ENCODE measurements around the gene SLC25A51.

SLC25A51 gene

DNA sequence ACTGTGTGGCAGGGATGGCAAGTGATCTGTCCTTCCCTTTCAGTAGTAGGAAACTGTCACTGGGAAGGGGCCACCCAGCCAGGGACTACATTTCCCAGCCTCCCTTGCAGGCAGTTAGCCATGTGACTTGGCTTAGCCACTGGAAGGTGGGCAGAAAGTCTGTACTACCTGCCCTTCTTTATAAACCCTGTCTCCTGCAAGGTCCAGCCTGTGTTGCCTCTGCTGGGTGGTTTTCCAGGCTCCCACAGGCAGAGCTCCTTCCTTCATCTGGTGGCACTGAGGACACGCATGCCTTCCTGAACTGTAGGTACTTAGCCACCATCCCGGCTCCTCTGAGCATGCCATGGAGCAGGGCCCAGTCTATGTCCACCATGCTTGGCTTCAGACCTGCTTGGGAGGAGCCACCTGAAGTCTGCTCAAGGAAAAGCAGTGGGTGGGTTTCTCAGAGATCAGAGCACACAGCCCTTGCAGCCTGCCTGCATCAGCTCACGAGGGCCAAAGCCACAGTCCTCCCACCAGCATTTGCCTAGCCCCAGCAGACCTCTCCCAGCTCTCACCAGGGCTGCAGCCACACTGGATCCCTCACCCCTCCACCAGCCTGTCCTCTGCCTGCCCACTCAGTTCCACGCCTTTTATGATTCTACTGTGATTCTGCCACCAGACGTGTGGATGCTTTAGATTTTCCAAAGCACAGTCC is 16.7 kb upstream of the SLC25A51 start:
- Histone ChIP-seq H3K9me3 (ENCODE audit: control insufficient read depth in 1 of 2, low read length in 2 of 2) (no peaks in the 10 kb centered on the region), H3K27me3 (ENCODE audit: control insufficient read depth in 1 of 2, insufficient read depth in 2 of 2, low read length in 2 of 2) (no peaks in the 10 kb centered on the region), H3K4me1 (ENCODE audit: control insufficient read depth in 1 of 2, insufficient read depth in 2 of 2, low read length in 2 of 2) (peaks cover 10 to 13% of the 10 kb centered on the region in 2 donors), H3K9ac (ENCODE audit: low read depth in 1 of 2, low read length in 2 of 2) (no peak overlapping the region), H3K27ac (ENCODE audit: low read depth, low read length) (no peak overlapping the region), H3K36me3 (ENCODE audit: control insufficient read depth in 1 of 2, insufficient read depth in 2 of 2, low read length in 2 of 2) (peaks cover 4 to 23% of the 10 kb centered on the region in 2 donors), H3K4me3 (ENCODE audit: low read depth in 1 of 2, low read length in 2 of 2) (no peak overlapping the region)

DNA sequence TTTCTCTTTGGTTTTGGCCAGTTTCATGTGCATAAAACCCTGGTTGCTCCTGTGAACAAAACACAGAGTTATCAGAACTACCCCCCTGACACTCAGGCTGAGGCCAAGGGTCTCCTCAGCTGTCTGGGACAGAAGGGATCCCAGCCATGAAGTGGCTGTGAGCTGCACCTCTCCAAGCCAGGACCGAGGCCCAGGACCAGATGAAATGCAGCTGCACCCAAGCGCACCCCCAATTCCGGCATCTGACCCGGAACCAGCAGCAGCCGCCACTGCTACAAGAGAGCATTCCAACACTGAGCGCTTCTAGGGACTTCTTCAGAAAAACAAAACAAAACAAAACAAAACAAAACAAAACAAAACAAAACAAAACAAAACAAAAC is 16.0 kb upstream of the SLC25A51 start:
- peaks cover 4 to 23% of the 10 kb centered on the region in 2 donors for H3K36me3 ChIP-seq (ENCODE audit: control insufficient read depth in 1 of 2, insufficient read depth in 2 of 2, low read length in 2 of 2)
- peaks cover 10 to 13% of the 10 kb centered on the region in 2 donors for H3K4me1 ChIP-seq (ENCODE audit: control insufficient read depth in 1 of 2, insufficient read depth in 2 of 2, low read length in 2 of 2)
- H3K27ac ChIP-seq (ENCODE audit: low read depth, low read length) = no peak overlapping the region
- no peak overlapping the region for H3K4me3 ChIP-seq (ENCODE audit: low read depth in 1 of 2, low read length in 2 of 2)
- H3K9me3 ChIP-seq (ENCODE audit: control insufficient read depth in 1 of 2, low read length in 2 of 2) = no peaks in the 10 kb centered on the region
- H3K9ac ChIP-seq (ENCODE audit: low read depth in 1 of 2, low read length in 2 of 2) = no peak overlapping the region
- no peaks in the 10 kb centered on the region for H3K27me3 ChIP-seq (ENCODE audit: control insufficient read depth in 1 of 2, insufficient read depth in 2 of 2, low read length in 2 of 2)

DNA sequence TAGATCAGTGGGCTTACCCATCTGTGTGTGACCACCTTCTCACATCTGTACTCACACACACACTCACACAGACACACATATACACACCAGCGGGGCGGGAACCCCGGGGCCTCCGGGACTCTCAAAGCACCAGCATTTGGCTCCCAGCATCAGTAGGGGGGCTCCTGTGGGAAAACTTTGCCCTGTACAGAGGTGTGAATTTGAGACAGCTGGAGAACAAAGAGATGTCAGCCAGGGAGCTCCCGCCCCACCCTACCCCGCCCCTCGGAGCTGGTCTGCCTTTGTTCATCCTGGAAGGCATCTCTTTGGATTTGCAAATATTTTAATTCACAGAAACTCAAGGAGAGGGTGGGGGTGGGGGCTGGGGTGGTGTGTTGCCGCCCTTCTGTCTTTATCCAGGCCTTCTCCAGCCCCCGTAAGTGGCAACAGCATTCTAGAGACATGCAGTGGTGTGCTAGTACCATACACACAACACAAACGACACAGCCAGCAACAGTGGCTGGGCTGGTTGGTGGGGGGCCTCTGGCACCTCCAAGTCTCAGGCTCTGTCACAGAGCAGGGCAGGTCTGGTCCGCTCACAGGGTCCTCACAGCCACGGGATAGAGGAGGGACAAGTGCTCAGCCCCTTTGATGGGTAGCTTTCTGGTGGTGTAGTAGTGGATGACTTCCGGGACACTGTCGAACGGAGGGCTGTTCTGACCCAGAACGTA is 15.5 kb upstream of the SLC25A51 start:
- no peak overlapping the region for H3K4me3 ChIP-seq (ENCODE audit: low read depth in 1 of 2, low read length in 2 of 2)
- no peak overlapping the region for H3K9ac ChIP-seq (ENCODE audit: low read depth in 1 of 2, low read length in 2 of 2)
- H3K27me3 ChIP-seq (ENCODE audit: control insufficient read depth in 1 of 2, insufficient read depth in 2 of 2, low read length in 2 of 2) = no peaks in the 10 kb centered on the region
- H3K4me1 ChIP-seq (ENCODE audit: control insufficient read depth in 1 of 2, insufficient read depth in 2 of 2, low read length in 2 of 2) = peaks cover 10% of the 10 kb centered on the region in 2 donors
- no peak overlapping the region for H3K27ac ChIP-seq (ENCODE audit: low read depth, low read length)
- H3K9me3 ChIP-seq (ENCODE audit: control insufficient read depth in 1 of 2, low read length in 2 of 2) = no peaks in the 10 kb centered on the region
- peaks cover 4 to 23% of the 10 kb centered on the region in 2 donors for H3K36me3 ChIP-seq (ENCODE audit: control insufficient read depth in 1 of 2, insufficient read depth in 2 of 2, low read length in 2 of 2)

DNA sequence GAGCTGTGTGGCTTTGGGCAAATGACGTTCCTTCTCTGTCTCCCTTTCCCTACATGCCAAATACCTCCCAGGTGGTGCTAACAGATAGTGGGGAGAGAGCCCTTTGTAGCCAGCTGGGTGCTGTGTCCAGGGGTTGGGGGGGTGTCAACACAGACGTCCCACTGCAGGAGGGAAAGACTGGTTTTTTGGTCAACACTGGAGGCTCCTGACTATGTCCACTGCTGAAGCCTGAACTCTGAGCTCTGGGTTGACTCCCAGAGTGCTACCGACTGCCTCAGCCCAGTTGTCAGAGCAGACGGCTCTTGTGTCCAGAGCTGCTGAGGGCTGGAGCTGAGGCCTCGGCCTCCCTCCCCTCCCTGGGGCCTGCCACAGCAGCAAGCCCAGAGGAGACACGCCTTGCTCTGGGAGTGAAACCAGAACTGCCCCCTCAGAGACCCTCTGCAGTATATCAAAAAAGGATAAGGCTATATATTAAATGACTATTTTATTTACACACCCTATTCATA is 14.8 kb upstream of the SLC25A51 start:
- Histone ChIP-seq H3K27me3 (ENCODE audit: control insufficient read depth in 1 of 2, insufficient read depth in 2 of 2, low read length in 2 of 2) (no peaks in the 10 kb centered on the region), H3K27ac (ENCODE audit: low read depth, low read length) (no peak overlapping the region), H3K4me1 (ENCODE audit: control insufficient read depth in 1 of 2, insufficient read depth in 2 of 2, low read length in 2 of 2) (peaks cover 8 to 10% of the 10 kb centered on the region in 2 donors), H3K4me3 (ENCODE audit: low read depth in 1 of 2, low read length in 2 of 2) (no peak overlapping the region), H3K9ac (ENCODE audit: low read depth in 1 of 2, low read length in 2 of 2) (no peak overlapping the region), H3K36me3 (ENCODE audit: control insufficient read depth in 1 of 2, insufficient read depth in 2 of 2, low read length in 2 of 2) (peaks cover 4 to 23% of the 10 kb centered on the region in 2 donors), H3K9me3 (ENCODE audit: control insufficient read depth in 1 of 2, low read length in 2 of 2) (no peaks in the 10 kb centered on the region)

DNA sequence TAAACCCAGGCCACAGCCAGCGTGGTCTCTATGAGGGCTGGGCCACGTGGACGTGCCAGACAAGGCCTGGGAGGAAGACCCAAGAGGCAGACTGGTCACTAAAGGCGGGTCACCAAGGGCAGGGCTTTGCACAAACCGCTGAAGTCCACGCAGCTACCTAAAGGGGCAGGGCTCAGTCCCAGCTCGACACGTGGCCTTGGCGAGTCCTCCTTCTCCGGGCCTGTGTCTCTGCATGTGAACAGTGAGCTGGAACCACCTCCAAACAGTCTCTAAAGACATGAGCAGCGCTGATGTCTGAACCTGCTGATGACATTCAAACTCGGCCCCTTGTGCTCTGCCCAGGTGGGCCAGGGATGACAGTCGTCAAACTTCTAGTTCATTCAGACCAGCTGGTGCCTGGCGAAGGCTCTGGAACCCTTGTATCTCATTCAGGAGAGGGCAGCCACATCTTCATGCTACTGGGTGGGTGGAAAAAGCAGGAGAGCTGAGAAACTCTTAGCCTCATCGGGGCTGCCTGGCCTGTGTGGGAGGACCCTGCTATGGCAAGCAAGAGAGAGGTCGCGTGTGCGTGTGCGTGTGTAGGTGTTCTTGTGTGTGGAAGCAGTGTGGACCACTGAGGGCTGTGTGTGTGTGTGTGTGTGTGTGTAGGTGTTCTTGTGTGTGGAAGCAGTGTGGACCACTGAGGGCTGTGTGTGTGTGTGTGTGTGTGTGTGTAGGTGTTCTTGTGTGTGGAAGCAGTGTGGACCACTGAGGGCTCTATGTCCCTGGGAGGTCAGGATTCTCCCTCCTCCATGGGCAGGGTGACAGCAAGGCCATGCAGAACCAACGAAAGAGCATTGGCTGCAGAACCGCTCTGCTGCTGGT is 14.1 kb upstream of the SLC25A51 start:
- H3K36me3 ChIP-seq (ENCODE audit: control insufficient read depth in 1 of 2, insufficient read depth in 2 of 2, low read length in 2 of 2) = peaks cover 4 to 23% of the 10 kb centered on the region in 2 donors
- no peak overlapping the region for H3K27ac ChIP-seq (ENCODE audit: low read depth, low read length)
- no peak overlapping the region for H3K4me3 ChIP-seq (ENCODE audit: low read depth in 1 of 2, low read length in 2 of 2)
- no peaks in the 10 kb centered on the region for H3K27me3 ChIP-seq (ENCODE audit: control insufficient read depth in 1 of 2, insufficient read depth in 2 of 2, low read length in 2 of 2)
- H3K4me1 ChIP-seq (ENCODE audit: control insufficient read depth in 1 of 2, insufficient read depth in 2 of 2, low read length in 2 of 2) = peaks cover 10% of the 10 kb centered on the region in 2 donors
- H3K9ac ChIP-seq (ENCODE audit: low read depth in 1 of 2, low read length in 2 of 2) = no peak overlapping the region
- no peaks in the 10 kb centered on the region for H3K9me3 ChIP-seq (ENCODE audit: control insufficient read depth in 1 of 2, low read length in 2 of 2)

DNA sequence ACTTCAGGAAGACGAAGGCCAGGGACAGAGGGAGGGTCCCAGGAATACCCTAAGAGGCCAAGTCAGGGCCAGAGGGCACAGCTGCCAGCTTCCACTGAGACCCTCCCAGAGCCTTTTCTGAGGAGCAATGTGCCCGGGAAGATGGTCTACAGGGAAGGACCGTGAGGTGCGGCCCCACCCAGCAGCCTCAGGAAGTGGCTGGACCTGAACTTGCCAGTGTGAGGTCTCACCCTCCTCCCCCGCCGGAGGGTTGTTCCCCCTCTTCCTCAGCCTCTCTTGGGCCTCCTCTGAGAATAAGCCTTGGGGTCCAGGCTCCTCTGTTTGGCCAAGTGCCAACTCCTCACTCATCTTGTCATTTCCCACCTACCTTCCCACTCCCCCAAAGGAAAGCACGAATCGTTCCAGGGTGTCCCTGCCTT is 13.4 kb upstream of the SLC25A51 start:
- H3K36me3 ChIP-seq (ENCODE audit: control insufficient read depth in 1 of 2, insufficient read depth in 2 of 2, low read length in 2 of 2) = peaks cover 4 to 23% of the 10 kb centered on the region in 2 donors
- no peak overlapping the region for H3K9ac ChIP-seq (ENCODE audit: low read depth in 1 of 2, low read length in 2 of 2)
- no peaks in the 10 kb centered on the region for H3K27me3 ChIP-seq (ENCODE audit: control insufficient read depth in 1 of 2, insufficient read depth in 2 of 2, low read length in 2 of 2)
- peaks cover 2 to 3% of the 10 kb centered on the region in 2 donors for H3K4me1 ChIP-seq (ENCODE audit: control insufficient read depth in 1 of 2, insufficient read depth in 2 of 2, low read length in 2 of 2)
- H3K9me3 ChIP-seq (ENCODE audit: control insufficient read depth in 1 of 2, low read length in 2 of 2) = no peaks in the 10 kb centered on the region
- H3K27ac ChIP-seq (ENCODE audit: low read depth, low read length) = no peak overlapping the region
- no peak overlapping the region for H3K4me3 ChIP-seq (ENCODE audit: low read depth in 1 of 2, low read length in 2 of 2)

DNA sequence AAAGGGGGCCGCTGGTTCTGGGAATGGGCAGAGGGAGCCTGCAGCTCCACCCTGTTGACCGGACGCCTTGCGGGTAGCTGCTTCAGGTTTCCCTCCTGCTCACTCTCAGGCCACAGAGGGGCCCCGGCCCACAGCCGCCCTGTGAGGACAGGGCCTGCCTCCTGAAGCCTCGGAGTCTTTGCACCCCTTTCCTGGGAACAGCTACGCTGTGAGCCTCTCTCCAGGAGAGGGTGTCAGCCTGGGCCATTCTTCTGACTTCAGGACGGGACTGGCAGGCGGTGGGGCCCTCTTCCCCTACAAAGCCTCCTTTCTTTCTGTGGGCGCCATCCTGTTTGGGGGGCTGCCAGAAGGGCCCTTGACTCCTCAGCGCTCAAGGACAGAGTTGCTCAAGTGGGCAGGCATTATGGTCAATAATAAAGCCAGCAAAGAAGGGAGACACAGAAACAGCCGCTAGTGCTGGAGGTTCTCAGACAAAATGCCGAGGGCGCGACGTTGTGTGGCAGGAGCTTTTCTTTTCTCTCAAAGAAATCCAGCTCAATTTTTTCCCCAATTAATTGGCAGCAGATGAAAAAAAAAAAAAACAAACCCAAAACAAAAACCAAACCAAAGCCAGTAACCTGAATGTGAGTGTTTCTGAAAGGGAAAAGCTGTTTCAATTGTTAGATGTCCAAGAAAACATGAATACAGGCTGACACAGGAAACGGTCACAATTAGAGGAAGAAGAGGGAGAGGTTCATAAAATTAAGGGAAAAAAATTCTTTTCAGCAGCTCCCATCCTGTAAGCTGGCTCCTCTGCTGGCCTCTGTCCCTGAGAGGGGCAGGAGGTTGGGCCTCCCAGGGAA is 12.8 kb upstream of the SLC25A51 start:
- Histone ChIP-seq H3K27me3 (ENCODE audit: control insufficient read depth in 1 of 2, insufficient read depth in 2 of 2, low read length in 2 of 2) (no peaks in the 10 kb centered on the region), H3K4me1 (ENCODE audit: control insufficient read depth in 1 of 2, insufficient read depth in 2 of 2, low read length in 2 of 2) (peaks cover 0 to 3% of the 10 kb centered on the region in 2 donors), H3K9ac (ENCODE audit: low read depth in 1 of 2, low read length in 2 of 2) (no peak overlapping the region), H3K9me3 (ENCODE audit: control insufficient read depth in 1 of 2, low read length in 2 of 2) (no peaks in the 10 kb centered on the region), H3K27ac (ENCODE audit: low read depth, low read length) (no peak overlapping the region), H3K36me3 (ENCODE audit: control insufficient read depth in 1 of 2, insufficient read depth in 2 of 2, low read length in 2 of 2) (peaks cover 4 to 23% of the 10 kb centered on the region in 2 donors), H3K4me3 (ENCODE audit: low read depth in 1 of 2, low read length in 2 of 2) (no peak overlapping the region)

DNA sequence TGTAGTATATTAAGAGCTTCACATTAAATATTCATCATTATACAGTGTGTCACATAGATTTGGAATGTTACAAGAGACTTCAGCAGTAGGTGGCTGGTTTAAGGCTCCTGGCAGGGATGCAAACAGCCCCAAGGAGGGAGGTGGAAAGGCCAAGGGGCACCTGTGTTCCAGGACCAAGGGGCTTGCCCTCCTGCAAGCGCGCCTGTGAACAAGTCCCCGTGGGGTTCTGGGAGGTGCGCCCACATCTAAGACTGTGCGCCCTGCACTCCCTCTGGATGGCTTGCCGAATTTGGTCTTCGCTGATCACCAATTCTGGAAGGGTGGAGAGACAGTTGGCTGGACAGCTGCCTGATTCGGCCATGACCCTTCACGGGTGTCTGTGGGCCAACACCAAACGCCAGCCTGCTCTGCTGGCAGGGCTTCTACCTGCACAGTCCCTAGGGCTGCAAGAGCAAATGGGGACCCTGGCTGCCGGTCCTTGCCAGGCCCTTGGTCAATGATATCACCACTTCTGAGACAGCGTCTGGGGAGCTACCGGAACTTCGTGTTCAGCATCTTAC is 12.1 kb upstream of the SLC25A51 start:
- Histone ChIP-seq H3K27ac (ENCODE audit: low read depth, low read length) (no peak overlapping the region), H3K36me3 (ENCODE audit: control insufficient read depth in 1 of 2, insufficient read depth in 2 of 2, low read length in 2 of 2) (peaks cover 4 to 23% of the 10 kb centered on the region in 2 donors), H3K4me3 (ENCODE audit: low read depth in 1 of 2, low read length in 2 of 2) (no peak overlapping the region), H3K27me3 (ENCODE audit: control insufficient read depth in 1 of 2, insufficient read depth in 2 of 2, low read length in 2 of 2) (no peaks in the 10 kb centered on the region), H3K9me3 (ENCODE audit: control insufficient read depth in 1 of 2, low read length in 2 of 2) (no peaks in the 10 kb centered on the region), H3K9ac (ENCODE audit: low read depth in 1 of 2, low read length in 2 of 2) (no peak overlapping the region), H3K4me1 (ENCODE audit: control insufficient read depth in 1 of 2, insufficient read depth in 2 of 2, low read length in 2 of 2) (peaks cover 0 to 3% of the 10 kb centered on the region in 2 donors)

DNA sequence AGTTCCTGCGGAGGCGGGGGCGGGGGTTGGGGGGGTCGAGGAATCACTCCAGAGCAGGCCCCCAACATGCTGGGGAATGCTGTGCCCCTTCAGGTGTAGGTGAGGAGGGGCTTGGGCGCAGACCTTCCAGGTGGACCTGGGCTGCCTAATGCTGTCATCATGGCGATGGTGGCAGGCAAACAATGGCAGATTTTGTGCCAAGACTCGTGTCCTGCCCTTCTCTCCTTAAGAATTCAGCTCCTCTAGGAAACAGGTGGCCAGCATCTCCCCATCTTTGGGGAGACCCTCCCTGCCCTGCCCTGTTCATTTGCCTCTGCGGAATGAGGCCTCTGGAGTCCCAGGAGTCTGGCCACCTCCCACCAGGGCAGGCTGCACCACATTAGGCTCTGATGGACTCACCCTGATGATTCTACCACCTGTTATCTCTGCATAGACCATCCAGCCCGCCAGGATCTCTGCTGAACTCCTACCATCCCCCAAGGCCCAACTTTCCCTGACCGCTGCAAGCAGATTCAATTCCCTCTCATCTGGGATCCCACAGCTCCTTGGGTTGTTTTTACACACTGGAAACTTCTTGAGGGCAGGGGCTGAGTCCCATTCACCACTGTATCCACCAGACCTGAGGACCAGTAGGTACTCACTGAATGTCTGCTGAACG is 10.9 kb upstream of the SLC25A51 start:
- no peak overlapping the region for H3K27ac ChIP-seq (ENCODE audit: low read depth, low read length)
- H3K9ac ChIP-seq (ENCODE audit: low read depth in 1 of 2, low read length in 2 of 2) = no peak overlapping the region
- peaks cover 0 to 3% of the 10 kb centered on the region in 2 donors for H3K4me1 ChIP-seq (ENCODE audit: control insufficient read depth in 1 of 2, insufficient read depth in 2 of 2, low read length in 2 of 2)
- no peaks in the 10 kb centered on the region for H3K9me3 ChIP-seq (ENCODE audit: control insufficient read depth in 1 of 2, low read length in 2 of 2)
- no peak overlapping the region for H3K4me3 ChIP-seq (ENCODE audit: low read depth in 1 of 2, low read length in 2 of 2)
- H3K36me3 ChIP-seq (ENCODE audit: control insufficient read depth in 1 of 2, insufficient read depth in 2 of 2, low read length in 2 of 2) = peaks cover 4 to 23% of the 10 kb centered on the region in 2 donors
- H3K27me3 ChIP-seq (ENCODE audit: control insufficient read depth in 1 of 2, insufficient read depth in 2 of 2, low read length in 2 of 2) = no peaks in the 10 kb centered on the region
